ENCODE measurements around the gene ZBTB20. TPM values are rescaled to one million over a fixed set of nuclear protein-coding genes. Genes with fewer than 3 reads are reported as not detected.

Gene ZBTB20
- total and polyA plus RNA-seq, 9 donors = 4.3 to 160 (median 107) TPM

DNA sequence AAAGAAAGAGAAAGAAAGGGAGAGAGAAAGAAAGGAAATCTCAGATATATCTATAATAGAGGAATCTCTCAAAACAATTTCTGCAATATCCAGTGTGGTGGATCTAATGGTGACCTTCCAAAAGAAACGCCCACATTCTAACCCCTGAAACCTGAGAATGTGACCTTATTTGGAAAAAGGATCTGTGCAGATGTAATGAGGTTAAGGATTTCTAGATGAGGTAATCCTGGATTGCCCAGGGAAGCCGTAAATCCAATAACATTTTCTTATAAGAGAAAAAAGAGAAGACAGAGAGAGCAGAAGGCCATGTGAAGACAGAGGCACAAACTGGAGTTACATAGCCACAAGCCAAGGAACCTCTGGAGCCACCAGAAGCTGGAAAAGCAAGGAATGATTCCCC, 307.6 kb downstream of the ZBTB20 start:
- intact Hi-C loops (cut with DNase I) = no loop called here
- no peak overlapping the region for H3K27ac ChIP-seq
- DNase-seq = no peak
- H3K36me3 ChIP-seq = no peaks in the 10 kb centered on the region
- no peaks in the 10 kb centered on the region for H3K9me3 ChIP-seq
- H3K4me3 ChIP-seq = no peak overlapping the region
- H3K4me1 ChIP-seq (ENCODE audit: insufficient read depth) = peaks cover 2% of the 10 kb centered on the region
- no peak for TF ChIP-seq EP300 (IDR thresholded peaks at IDR 0.05)
- TF ChIP-seq, protein P1, sequence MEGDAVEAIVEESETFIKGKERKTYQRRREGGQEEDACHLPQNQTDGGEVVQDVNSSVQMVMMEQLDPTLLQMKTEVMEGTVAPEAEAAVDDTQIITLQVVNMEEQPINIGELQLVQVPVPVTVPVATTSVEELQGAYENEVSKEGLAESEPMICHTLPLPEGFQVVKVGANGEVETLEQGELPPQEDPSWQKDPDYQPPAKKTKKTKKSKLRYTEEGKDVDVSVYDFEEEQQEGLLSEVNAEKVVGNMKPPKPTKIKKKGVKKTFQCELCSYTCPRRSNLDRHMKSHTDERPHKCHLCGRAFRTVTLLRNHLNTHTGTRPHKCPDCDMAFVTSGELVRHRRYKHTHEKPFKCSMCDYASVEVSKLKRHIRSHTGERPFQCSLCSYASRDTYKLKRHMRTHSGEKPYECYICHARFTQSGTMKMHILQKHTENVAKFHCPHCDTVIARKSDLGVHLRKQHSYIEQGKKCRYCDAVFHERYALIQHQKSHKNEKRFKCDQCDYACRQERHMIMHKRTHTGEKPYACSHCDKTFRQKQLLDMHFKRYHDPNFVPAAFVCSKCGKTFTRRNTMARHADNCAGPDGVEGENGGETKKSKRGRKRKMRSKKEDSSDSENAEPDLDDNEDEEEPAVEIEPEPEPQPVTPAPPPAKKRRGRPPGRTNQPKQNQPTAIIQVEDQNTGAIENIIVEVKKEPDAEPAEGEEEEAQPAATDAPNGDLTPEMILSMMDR (IDR thresholded peaks at IDR 0.05) = no peak
- TF ChIP-seq POLR2A (IDR thresholded peaks at IDR 0.05) = no peak
- H3K27me3 ChIP-seq = no peaks in the 10 kb centered on the region
- WGBS, 3 donors = 49 to 83% (median 73%) methylated on average over 2 of the region's 2 CpGs

DNA sequence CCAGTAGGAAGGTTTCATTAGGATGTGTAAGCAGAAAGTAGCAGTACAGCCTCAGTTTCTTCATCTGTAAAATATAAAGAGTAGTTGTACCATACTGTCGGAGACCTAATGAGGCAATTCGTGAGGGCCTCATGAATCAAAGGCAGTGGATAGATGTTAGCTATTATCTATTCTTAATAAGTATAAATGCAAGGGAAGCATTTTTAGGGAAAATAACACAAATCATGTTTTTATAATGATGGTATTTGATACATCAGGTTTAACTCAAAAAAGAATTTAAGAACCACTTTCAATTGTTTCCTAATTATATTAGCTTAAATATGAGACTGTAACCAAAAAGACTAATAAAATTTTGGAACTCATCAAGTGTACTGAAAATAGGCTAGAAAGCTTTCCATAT, 309.1 kb downstream of the ZBTB20 start:
- Histone ChIP-seq H3K36me3 (no peaks in the 10 kb centered on the region), H3K4me3 (no peak overlapping the region), H3K27me3 (no peaks in the 10 kb centered on the region), H3K9me3 (no peaks in the 10 kb centered on the region), H3K27ac (no peak overlapping the region), H3K4me1 (ENCODE audit: insufficient read depth) (peaks cover 2% of the 10 kb centered on the region)
- intact Hi-C loops (cut with DNase I) = no loop called here
- 97 to 98% (median 98%) methylated on average over 2 of the region's 2 CpGs for WGBS, 3 donors
- no peak for DNase-seq
- TF ChIP-seq EP300 (IDR thresholded peaks at IDR 0.05) = no peak
- TF ChIP-seq, protein P1 (IDR thresholded peaks at IDR 0.05) = no peak
- no peak for TF ChIP-seq POLR2A (IDR thresholded peaks at IDR 0.05)

DNA sequence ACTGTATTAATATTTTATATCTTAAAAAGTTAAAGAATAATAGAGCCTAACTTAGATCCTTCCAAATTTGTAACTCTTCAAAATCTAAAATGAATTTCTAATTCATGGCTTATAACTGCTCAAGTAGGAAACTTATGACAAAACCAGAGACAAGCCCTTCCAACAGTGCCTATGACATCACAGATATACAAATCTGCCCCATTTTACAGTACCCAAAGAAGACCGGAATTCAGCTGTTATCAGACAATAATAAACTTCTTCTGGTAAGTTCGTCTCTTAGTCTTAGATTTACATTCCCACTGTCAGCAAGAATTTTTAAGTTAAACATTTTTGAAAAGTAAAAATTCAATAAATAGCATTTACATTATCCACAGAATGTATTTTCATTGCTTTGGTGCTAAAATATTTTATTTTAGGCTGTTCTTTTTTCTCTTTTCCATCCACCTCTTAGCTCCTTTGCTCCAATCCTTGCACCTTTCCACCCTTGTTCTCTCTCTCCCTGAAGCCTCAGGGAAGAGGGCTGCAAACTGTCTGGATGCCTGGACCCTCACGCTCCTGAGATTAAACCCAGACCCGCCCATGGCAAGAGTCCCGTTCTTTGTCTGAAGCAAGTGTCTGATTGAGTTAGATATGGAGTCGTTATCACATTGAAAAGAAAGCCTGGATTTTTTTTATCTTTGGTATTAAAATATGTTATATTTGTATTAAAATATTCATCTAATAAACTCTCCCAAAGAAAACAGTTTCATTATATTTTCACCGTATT, 312.7 kb downstream of the ZBTB20 start:
- no peak for TF ChIP-seq POLR2A (IDR thresholded peaks at IDR 0.05)
- no peak for TF ChIP-seq EP300 (IDR thresholded peaks at IDR 0.05)
- TF ChIP-seq, protein P1 (IDR thresholded peaks at IDR 0.05) = no peak
- Histone ChIP-seq H3K4me1 (ENCODE audit: insufficient read depth) (peaks cover 2% of the 10 kb centered on the region), H3K27me3 (no peaks in the 10 kb centered on the region), H3K4me3 (no peak overlapping the region), H3K9me3 (no peaks in the 10 kb centered on the region), H3K36me3 (no peaks in the 10 kb centered on the region), H3K27ac (no peak overlapping the region)
- no peak for DNase-seq
- WGBS, 3 donors = 41 to 53% (median 48%) methylated on average over 7 of the region's 7 CpGs
- intact Hi-C loops (cut with DNase I) = no loop called here

DNA sequence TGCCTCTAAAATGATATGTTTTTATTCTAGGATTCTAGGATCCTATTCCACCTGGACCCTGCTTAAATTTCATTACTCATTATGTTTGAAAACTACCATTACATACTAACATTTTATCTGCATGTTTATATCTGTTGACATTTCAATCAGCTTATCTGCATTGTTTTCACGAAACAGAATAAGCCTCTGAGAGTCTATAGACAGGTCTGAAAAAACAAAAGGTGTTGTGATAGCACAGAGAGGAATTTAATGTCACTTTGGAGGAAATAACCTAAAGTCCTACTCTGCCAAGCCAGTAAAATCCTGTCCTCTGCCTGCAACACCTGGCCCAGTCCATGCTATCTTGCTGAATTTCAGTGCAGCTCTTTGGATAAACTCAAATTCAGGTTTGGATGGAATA, 315.2 kb downstream of the ZBTB20 start:
- Histone ChIP-seq H3K4me1 (ENCODE audit: insufficient read depth) (no peaks in the 10 kb centered on the region), H3K9me3 (no peaks in the 10 kb centered on the region), H3K36me3 (no peaks in the 10 kb centered on the region), H3K4me3 (no peak overlapping the region), H3K27ac (no peak overlapping the region), H3K27me3 (no peaks in the 10 kb centered on the region)
- WGBS, 3 donors = 89 to 97% (median 95%) methylated on average over 1 of the region's 1 CpG
- intact Hi-C loops (cut with DNase I) = no loop called here
- no peak for DNase-seq
- no peak for TF ChIP-seq POLR2A (IDR thresholded peaks at IDR 0.05)
- TF ChIP-seq, protein P1 (IDR thresholded peaks at IDR 0.05) = no peak
- no peak for TF ChIP-seq EP300 (IDR thresholded peaks at IDR 0.05)
